ENCODE results near the gene PLIN4.

GRCh38 chr19:4477034-4477801 is 41.1 kb downstream of the PLIN4 start:
- TF ChIP-seq CTCF (IDR thresholded peaks at IDR 0.05) = no peak
- TF ChIP-seq POLR2A (IDR thresholded peaks at IDR 0.05) = no peak
